Upper lobe of left lung (tissue), 6 donors: ENCODE data around the gene TGFB1. TPM values are rescaled to one million over a fixed set of nuclear protein-coding genes. Genes with fewer than 3 reads are reported as not detected.
A peak's percentile ranks its signal among the peaks of the same experiment; 100 is the strongest.

Experiments
- ATAC-seq, 2 donors: fragments of 200-7000 bp; cut with Tn5 transposase; one replicate each; pipeline ENCODE4 v1.9.1; 2022; ENCODE audit warnings: mild to moderate bottlenecking in 2 of 2, moderate library complexity in 2 of 2; ENCODE audit not compliant: low FRiP score in 2 of 2
- DNase-seq, 2 donors: peaks; one replicate each; pipeline ENCODE4 v3.0.0-alpha.2; 2019 to 2020
- H3K27ac ChIP-seq, 4 donors: fragments of 200-600 bp; sonication (generic); one replicate each; pipeline ENCODE4 v1.5.1; 2016 to 2019
- H3K27me3 ChIP-seq, 4 donors: fragments of 200-600 bp; sonication (generic); one replicate each; pipeline ENCODE4 v1.5.1; 2017 to 2019
- H3K36me3 ChIP-seq, 4 donors: fragments of 200-600 bp; sonication (generic); one replicate each; pipeline ENCODE4 v1.5.1; 2016 to 2019
- H3K4me1 ChIP-seq, 4 donors: fragments of 200-600 bp; sonication (generic); one replicate each; pipeline ENCODE4 v1.5.1; 2018 to 2019
- H3K4me3 ChIP-seq, 4 donors: fragments of 200-600 bp; sonication (generic); one replicate each; pipeline ENCODE4 v1.5.1; 2017 to 2019; ENCODE audit warnings: mild to moderate bottlenecking in 2 of 4, moderate library complexity in 1 of 4
- H3K9me3 ChIP-seq, 4 donors: fragments of 200-600 bp; sonication (generic); one replicate each; pipeline ENCODE4 v1.5.1; 2018 to 2019
- CTCF ChIP-seq, 6 experiments: fragments of 450-650 bp in 4 of 6; fragments of 200-600 bp in 2 of 6; sonication (generic) in 2 of 6; IDR thresholded peaks; one replicate each; pipeline ENCODE4 v1.5.1; 2016 to 2019; ENCODE audit warnings: antibody characterized with exemption in 6 of 6
- EP300 ChIP-seq, 4 donors: sonication (generic); formaldehyde crosslinking; IDR thresholded peaks; one replicate each; pipeline ENCODE4 v1.5.1; 2017; ENCODE audit warnings: antibody characterized with exemption in 4 of 4, control low read depth in 2 of 4
- POLR2A ChIP-seq, 4 donors: fragments of 450-650 bp; IDR thresholded peaks; one replicate each; pipeline ENCODE4 v1.5.1; 2016 to 2017; ENCODE audit warnings: antibody characterized with exemption in 4 of 4, mild to moderate bottlenecking in 2 of 4
- POLR2AphosphoS5 ChIP-seq, 2 donors: sonication (generic); formaldehyde crosslinking; IDR thresholded peaks; one replicate each; pipeline ENCODE4 v1.5.1; 2017; ENCODE audit warnings: antibody characterized with exemption in 2 of 2
- WGBS, 2 donors: methylation state at CpG; one replicate each; pipeline ENCODE4 v1.1.5; 2017 to 2018; 5-methylcytosine and 5-hydroxymethylcytosine counted together
- total RNA-seq, 6 donors: library from RNA; depleted of rRNA in 4 of 6; stranded (reverse); fragments of >200 nt in 4 of 6; gene quantifications; one replicate each; pipeline versions ENCODE4 v1.1.0 to v1.2.1, GENCODE V29; 2016 to 2021
- donor health status: DM: no; HTN: no; CAD: no; lungs with moderate emphysema.
- donor health status: DM: no; HTN: yes; CAD: no; lungs with severe emphysema.

TGFB1 gene
- total RNA-seq, 6 donors from 2014 or later, result 28.5 to 138 (median 76.8) TPM

- H3K27ac ChIP-seq, result peak within 1 kb of the TSS; percentile 93 to 98 (median 97)
- H3K27me3 ChIP-seq, result no peaks in the 10 kb centered on the region
- peak in 1 of 4 donors; percentile 53 for TF ChIP-seq EP300 (IDR thresholded peaks at IDR 0.05)
- peak in 3 of 6 experiments; percentile 10 to 35 (median 19) for TF ChIP-seq CTCF (IDR thresholded peaks at IDR 0.05)
- peak; percentile 80 to 85 for TF ChIP-seq POLR2AphosphoS5 (IDR thresholded peaks at IDR 0.05)
- peak in 3 of 4 donors; percentile 69 to 86 (median 70) for TF ChIP-seq POLR2A (IDR thresholded peaks at IDR 0.05)
- peaks cover 41 to 58% (median 46%) of the 10 kb centered on the region in 4 donors for H3K4me1 ChIP-seq
- ATAC-seq (peak; percentile 89 to 91), DNase-seq (peak; percentile 89 to 95)
- H3K36me3 ChIP-seq, result peaks cover 14 to 57% (median 31%) of the 10 kb centered on the region in 4 donors
- peak within 1 kb of the TSS; percentile 68 to 86 (median 70) for H3K4me3 ChIP-seq
- peaks cover 0 to 4% (median 0%) of the 10 kb centered on the region in 4 donors for H3K9me3 ChIP-seq
- WGBS, 2 donors, result 1% methylated on average over 38 to 46 of the region's 47 CpGs
Observed at GRCh38 chr19:41310033-41310831, 43.5 kb downstream of the TGFB1 start, which contains the start of gene CCDC97. CCDC97 (plus strand) TSS chr19:41310172; CDS start chr19:41310311, 139 bp downstream.

- ATAC-seq, result peak; percentile 43 to 48
- TF ChIP-seq EP300 (IDR thresholded peaks at IDR 0.05) (no peak), POLR2A (IDR thresholded peaks at IDR 0.05) (no peak), POLR2AphosphoS5 (IDR thresholded peaks at IDR 0.05) (no peak)
- WGBS, 2 donors, result 10% methylated on average over 26 of the region's 26 CpGs
- DNase-seq, result no peak
- H3K36me3 ChIP-seq, result peaks cover 22 to 58% (median 36%) of the 10 kb centered on the region in 4 donors
- H3K27ac ChIP-seq, result peak overlapping the region; percentile 93 to 98 (median 97)
- no peaks in the 10 kb centered on the region for H3K27me3 ChIP-seq
- peak overlapping the region; percentile 68 to 86 (median 70) for H3K4me3 ChIP-seq
- H3K4me1 ChIP-seq, result peaks cover 41 to 59% (median 46%) of the 10 kb centered on the region in 4 donors
- H3K9me3 ChIP-seq, result peaks cover 0 to 4% (median 0%) of the 10 kb centered on the region in 4 donors
Observed at GRCh38 chr19:41309180-41310032, 44.3 kb downstream of the TGFB1 start.

GRCh38 chr19:41308450-41309179, 45.1 kb downstream of the TGFB1 start:
- H3K4me3 ChIP-seq, result peak overlapping the region in 2 of 4 donors; percentile 73 to 86
- H3K27ac ChIP-seq, result peak overlapping the region; percentile 93 to 98 (median 97)
- peaks cover 26 to 61% (median 42%) of the 10 kb centered on the region in 4 donors for H3K36me3 ChIP-seq

GRCh38 chr19:41307954-41308449, 45.7 kb downstream of the TGFB1 start:
- no peak for TF ChIP-seq POLR2AphosphoS5 (IDR thresholded peaks at IDR 0.05)
- no peak for TF ChIP-seq EP300 (IDR thresholded peaks at IDR 0.05)
- no peak for TF ChIP-seq CTCF (IDR thresholded peaks at IDR 0.05)
- no peak for TF ChIP-seq POLR2A (IDR thresholded peaks at IDR 0.05)

More at GRCh38 chr19:41308450-41309179, 45.1 kb downstream of the TGFB1 start:
- peak; percentile 83 to 93 for ATAC-seq
- TF ChIP-seq EP300 (IDR thresholded peaks at IDR 0.05), result no peak
- TF ChIP-seq CTCF (IDR thresholded peaks at IDR 0.05), result peak; percentile 94 to 98 (median 96)
- TF ChIP-seq POLR2AphosphoS5 (IDR thresholded peaks at IDR 0.05), result peak; percentile 53 to 56
- peak in 1 of 4 donors; percentile 7 for TF ChIP-seq POLR2A (IDR thresholded peaks at IDR 0.05)
- no peaks in the 10 kb centered on the region for H3K27me3 ChIP-seq
- H3K9me3 ChIP-seq, result peaks cover 0 to 4% (median 0%) of the 10 kb centered on the region in 4 donors
- peaks cover 41 to 65% (median 46%) of the 10 kb centered on the region in 4 donors for H3K4me1 ChIP-seq
- peak in 1 of 2 donors; percentile 94 for DNase-seq
- 19 to 24% methylated on average over 8 of the region's 8 CpGs for WGBS, 2 donors

More at GRCh38 chr19:41307954-41308449, 45.7 kb downstream of the TGFB1 start:
- 27 to 44% methylated on average over 2 to 4 of the region's 4 CpGs for WGBS, 2 donors
- no peak for DNase-seq
- H3K4me3 ChIP-seq, result no peak overlapping the region
- peaks cover 41 to 65% (median 45%) of the 10 kb centered on the region in 4 donors for H3K4me1 ChIP-seq
- no peaks in the 10 kb centered on the region for H3K27me3 ChIP-seq
- peaks cover 0 to 4% (median 0%) of the 10 kb centered on the region in 4 donors for H3K9me3 ChIP-seq
- peak in 1 of 2 donors; percentile 0 for ATAC-seq
- peak overlapping the region; percentile 93 to 98 (median 97) for H3K27ac ChIP-seq
- H3K36me3 ChIP-seq, result peaks cover 26 to 61% (median 42%) of the 10 kb centered on the region in 4 donors
